Suprapubic skin (tissue), 4 donors: ENCODE data around the gene CYP2U1.

Experiments
- POLR2A ChIP-seq, 2 donors: fragments of 450-650 bp; IDR thresholded peaks; one replicate each; pipeline ENCODE4 v1.6.1; 2017; ENCODE audit warnings: antibody characterized with exemption in 2 of 2, mild to moderate bottlenecking in 2 of 2, moderate library complexity in 2 of 2
- POLR2AphosphoS5 ChIP-seq, 3 donors: sonication (generic); formaldehyde crosslinking; IDR thresholded peaks; one replicate each; pipeline ENCODE4 v1.6.1; 2017; ENCODE audit warnings: antibody characterized with exemption in 3 of 3
- TF ChIP-seq, protein P1 (sequence below), 2 donors: fragments of 200-600 bp in 1 of 2; fragments of 450-650 bp in 1 of 2; sonication (generic) in 1 of 2; IDR thresholded peaks; one replicate each; pipeline ENCODE4 v1.5.1; 2016 to 2019; ENCODE audit warnings: antibody characterized with exemption in 2 of 2, mild to moderate bottlenecking in 1 of 2, moderate library complexity in 1 of 2

GRCh38 chr4:107902715-107903114 is 28.6 kb upstream of the CYP2U1 start:
- TF ChIP-seq, protein P1, sequence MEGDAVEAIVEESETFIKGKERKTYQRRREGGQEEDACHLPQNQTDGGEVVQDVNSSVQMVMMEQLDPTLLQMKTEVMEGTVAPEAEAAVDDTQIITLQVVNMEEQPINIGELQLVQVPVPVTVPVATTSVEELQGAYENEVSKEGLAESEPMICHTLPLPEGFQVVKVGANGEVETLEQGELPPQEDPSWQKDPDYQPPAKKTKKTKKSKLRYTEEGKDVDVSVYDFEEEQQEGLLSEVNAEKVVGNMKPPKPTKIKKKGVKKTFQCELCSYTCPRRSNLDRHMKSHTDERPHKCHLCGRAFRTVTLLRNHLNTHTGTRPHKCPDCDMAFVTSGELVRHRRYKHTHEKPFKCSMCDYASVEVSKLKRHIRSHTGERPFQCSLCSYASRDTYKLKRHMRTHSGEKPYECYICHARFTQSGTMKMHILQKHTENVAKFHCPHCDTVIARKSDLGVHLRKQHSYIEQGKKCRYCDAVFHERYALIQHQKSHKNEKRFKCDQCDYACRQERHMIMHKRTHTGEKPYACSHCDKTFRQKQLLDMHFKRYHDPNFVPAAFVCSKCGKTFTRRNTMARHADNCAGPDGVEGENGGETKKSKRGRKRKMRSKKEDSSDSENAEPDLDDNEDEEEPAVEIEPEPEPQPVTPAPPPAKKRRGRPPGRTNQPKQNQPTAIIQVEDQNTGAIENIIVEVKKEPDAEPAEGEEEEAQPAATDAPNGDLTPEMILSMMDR (IDR thresholded peaks at IDR 0.05), result no peak
- no peak for TF ChIP-seq POLR2A (IDR thresholded peaks at IDR 0.05)
- no peak for TF ChIP-seq POLR2AphosphoS5 (IDR thresholded peaks at IDR 0.05)
